ENCODE results near the gene TMOD3. TPM values are rescaled to one million over a fixed set of nuclear protein-coding genes. Genes with fewer than 3 reads are reported as not detected.

The TMOD3 gene
- polyA plus RNA-seq, 12 donors = 14.4 to 50.0 (median 20.2) TPM

GRCh38 chr15:51816611-51817010 lies 12.8 kb upstream of the TMOD3 start:
- no peak for DNase-seq

DNA sequence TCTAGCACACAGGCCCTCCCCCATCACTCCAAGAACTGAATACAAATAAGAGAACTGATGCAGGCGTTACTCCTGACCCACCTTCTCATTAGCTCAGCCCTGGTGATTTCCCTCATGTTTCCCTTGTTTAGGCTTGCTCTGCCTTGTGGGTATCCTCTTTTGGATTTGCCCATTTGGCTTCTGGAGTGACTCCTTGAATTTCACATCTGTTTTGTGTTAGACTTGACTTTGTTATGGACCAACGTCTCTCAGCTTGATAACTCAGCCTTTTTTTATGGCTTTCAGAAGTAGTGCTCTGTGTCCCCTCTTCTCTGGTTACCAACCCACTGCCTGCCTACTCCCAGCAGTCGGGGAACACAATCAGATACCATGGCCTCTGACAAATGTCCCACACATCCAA lies 11.3 kb upstream of the TMOD3 start:
- DNase-seq = no peak

DNA sequence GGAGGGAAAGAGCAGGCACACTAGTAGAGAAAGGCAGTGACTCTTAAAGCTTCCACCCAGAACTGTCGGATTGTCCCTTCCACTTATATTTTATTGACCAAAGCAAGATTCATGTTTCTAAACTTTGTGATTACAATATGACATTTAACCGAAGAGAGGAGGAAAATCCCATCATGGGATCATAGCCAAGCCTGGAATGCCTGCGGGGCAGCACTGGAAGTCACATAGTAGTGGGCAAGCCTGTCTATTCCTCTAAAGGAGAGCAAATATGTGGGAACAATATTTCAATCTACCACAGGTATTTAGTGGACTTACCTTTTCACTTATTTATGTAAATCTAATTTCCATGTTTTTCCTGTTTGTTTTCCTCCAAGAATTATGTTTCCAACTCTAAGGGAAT lies 3.8 kb upstream of the TMOD3 start:
- no peak for DNase-seq

GRCh38 chr15:51828621-51829375 lies 655 bp upstream of the TMOD3 start:
- DNase-seq = no peak

GRCh38 chr15:51830276-51830806 lies 888 bp downstream of the TMOD3 start:
- DNase-seq = peak; percentile 48

GRCh38 chr15:51833772-51834171 lies 4.3 kb downstream of the TMOD3 start:
- no peak for DNase-seq

GRCh38 chr15:51837792-51838251 lies 8.4 kb downstream of the TMOD3 start:
- DNase-seq = no peak

- no peak for DNase-seq
Observed at GRCh38 chr15:51838270-51838669, 8.8 kb downstream of the TMOD3 start.

DNA sequence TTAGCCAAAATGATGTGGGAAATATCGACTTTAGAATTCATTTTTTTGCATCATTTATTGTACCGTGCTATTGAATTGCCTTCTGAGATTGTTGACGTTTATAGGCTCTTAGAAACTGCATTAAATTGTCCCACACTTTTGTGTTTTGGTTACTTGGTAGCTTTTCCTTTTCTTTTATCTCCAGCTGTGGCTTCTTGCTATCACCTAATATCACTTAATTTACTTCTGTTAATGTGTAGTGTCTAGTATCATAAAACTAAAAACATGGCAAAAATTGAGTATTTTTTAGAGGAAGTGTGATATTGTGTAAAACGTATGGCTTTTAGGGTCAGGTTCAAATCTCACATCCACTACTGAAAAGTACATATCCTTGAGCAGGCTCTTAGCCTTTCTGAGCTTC lies 11.2 kb downstream of the TMOD3 start:
- no peak for DNase-seq

DNA sequence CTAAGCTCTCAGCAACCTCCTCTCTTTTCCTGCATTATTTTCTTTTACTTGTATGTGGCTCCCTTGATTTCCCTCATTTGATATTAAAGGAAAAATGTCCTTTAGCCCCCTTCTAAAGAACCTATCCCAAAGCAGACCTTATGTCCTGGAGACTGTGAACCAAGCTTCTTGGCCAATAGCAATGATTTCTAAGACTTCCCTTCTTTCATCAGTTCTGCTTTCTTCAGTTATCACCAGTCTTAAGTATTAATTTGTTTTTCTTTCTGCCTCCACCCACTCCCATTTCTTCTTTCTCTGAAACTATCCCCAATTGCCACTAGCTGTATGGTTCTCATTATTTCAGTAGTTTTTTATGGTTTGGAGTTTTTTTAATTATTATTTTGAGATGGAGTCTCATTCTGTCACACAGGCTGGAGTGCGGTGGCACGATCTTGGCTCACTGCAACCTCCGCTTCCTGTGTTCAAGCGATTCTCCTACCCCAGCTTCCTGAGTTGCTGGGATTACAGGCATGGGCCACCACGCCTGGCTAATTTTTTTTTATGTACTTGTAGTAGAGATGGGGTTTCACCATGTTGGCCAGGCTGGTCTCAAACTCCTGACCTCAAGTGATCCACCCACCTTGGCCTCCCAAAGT lies 12.1 kb downstream of the TMOD3 start:
- no peak for DNase-seq

- no peak for DNase-seq
Observed at GRCh38 chr15:51842265-51842664, 12.8 kb downstream of the TMOD3 start.

- no peak for DNase-seq
Observed at GRCh38 chr15:51842852-51843737, 13.6 kb downstream of the TMOD3 start.

DNA sequence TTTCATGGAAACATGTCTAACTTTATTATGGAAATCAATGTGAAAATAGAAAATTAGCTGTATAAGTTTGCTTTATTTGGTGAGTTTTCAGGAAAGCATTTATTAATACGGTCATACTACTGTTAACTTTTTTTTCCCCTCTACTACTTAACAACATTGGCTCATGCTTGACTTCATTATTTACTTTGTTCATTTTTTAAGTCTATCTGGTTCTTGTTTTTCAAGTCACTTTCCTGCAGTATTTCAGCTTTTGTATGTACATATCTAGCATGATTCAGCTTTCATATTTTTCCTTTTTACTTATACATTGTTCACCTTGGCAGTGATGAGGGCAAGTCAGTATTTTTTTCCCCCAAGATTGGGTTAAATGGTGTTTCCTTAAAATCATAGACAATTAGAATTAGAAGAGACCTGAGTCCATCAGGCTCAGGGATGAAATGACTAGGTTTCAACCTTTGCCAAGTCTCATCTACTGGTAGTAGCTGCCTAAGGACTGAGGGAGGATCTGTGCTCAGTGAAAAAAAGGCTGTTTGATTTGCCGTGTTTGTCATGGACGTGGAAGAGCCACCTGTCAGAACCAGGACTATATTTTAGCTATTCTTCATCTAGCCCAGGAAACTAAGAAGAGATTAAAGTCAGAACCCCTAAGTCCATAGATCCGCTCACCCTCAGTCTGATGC lies 15.4 kb downstream of the TMOD3 start:
- no peak for DNase-seq

DNA sequence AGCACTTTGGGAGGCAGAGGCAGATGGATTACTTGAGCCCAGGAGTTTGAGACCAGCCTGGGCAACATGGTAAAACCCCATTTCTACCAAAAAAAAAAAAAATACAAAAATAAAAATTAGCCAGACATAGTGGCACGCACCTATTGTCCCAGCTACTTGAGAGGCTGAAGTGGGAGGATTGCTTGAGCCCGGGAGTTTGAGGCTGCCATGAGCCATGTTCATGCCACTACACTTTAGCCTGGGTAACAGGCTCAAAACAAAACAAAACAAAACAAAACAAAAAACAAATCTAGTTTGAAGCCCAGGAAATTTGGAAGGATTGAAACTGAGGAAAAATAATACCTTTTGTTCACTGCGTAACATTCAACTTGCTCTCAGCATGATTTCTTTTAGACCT lies 16.6 kb downstream of the TMOD3 start:
- no peak for DNase-seq

GRCh38 chr15:51846463-51847230 lies 17.2 kb downstream of the TMOD3 start:
- no peak for DNase-seq

DNA sequence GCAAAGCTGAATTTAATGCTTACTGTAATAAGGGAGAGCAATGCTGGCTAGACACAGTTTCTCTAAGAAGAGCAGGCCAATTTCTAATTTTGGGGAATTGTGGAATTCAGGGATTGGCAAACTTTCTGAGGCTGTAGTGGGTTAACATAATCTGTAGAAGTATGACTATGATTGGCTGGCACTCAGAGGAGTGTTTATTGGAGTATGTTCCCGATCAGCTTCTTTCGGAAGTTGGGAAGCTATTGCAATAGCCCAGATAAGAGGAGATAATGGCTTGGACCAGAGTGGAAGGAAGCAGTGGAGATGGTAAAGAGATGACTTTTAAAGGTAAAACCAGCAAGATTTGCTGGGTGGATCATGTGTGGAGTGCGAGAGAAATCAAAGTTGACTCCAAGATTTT lies 19.4 kb downstream of the TMOD3 start:
- DNase-seq = no peak

DNA sequence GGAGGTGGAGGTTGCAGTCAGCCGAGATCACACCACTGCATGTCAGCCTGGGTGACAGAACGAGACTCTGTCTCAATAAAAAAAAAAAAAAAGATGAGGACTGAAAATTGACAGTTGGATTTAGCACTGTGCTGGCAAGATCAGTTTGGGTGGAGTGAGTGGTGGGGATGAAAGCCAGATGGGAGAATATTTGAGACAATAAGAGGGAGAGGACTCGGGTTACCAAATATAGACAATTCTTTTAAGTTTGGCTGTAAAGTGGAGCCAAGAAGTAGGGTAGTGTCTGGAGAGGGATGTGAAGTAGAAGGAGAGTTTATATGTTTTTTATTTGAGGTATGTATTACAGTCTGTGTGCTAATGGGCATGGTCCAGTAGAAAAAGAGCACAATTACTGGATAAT lies 20.4 kb downstream of the TMOD3 start:
- DNase-seq = no peak

DNA sequence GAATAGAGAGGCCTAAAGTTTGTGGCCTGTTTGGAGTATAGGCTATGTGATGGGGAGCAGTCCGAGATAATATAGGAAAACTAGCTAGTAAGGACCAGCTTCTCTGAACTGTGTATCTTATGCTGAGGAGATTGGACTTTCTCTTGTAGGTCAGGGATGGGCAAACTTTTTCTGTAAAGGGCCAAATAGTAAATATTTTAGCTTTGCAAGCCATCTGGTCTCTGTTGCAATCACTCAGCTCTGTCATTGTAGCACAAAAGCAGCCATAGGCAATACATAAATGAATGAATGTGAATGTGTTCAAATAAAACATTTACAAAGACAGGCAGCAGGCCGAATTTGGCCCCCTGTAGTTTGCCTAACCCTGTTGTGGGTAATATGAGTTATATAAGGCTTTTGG lies 24.5 kb downstream of the TMOD3 start:
- no peak for DNase-seq

DNA sequence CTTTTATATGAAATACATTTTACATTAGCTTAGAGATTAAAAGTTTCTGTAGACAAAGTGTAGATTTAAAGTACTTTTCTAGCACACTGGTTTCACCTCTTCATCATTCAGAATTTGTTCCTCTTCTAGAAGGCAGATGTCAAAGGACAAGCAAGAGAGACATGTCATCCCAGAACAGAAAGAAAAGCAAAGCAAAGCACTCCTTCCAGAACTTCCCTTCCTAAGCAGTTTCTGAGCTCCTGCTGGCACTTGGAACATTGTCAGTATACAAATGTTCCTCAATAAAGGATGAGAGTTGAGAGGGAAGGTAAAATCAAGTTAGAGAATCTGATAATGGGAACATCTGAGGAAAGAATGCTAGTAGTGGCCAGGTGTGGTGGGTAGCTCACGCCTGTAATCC lies 26.2 kb downstream of the TMOD3 start:
- DNase-seq = no peak

GRCh38 chr15:51856714-51857380 lies 27.4 kb downstream of the TMOD3 start:
- no peak for DNase-seq
